GM23248 (cell line): Measurements from ENCODE around the gene DUSP9. TPM values are rescaled to one million over a fixed set of nuclear protein-coding genes. Genes with fewer than 3 reads are reported as not detected.
"Not testable (repeated sequence)": the region's sequence is repeated elsewhere in the genome, so short reads cannot be mapped to it uniquely, and the experiment has no call there.

Experiments used
- DNase-seq: peaks from one replicate; pipeline ENCODE4 v3.0.0-alpha.2; 2015
- H2AFZ ChIP-seq: fragments of 200-600 bp; sonication (generic); 2 replicates; pipeline ENCODE4 v1.6.1; 2016; ENCODE audit warnings: antibody characterized with exemption
- H3F3A ChIP-seq: fragments of 200-600 bp; sonication (generic); 2 replicates; pipeline ENCODE4 v1.6.1; 2016; ENCODE audit warnings: mild to moderate bottlenecking, antibody characterized with exemption, mixed run types; ENCODE audit not compliant: insufficient read depth
- H3K27ac ChIP-seq: fragments of 200-600 bp; sonication (generic); 2 replicates; pipeline ENCODE4 v1.5.1; 2016; ENCODE audit warnings: mild to moderate bottlenecking
- H3K27me3 ChIP-seq: fragments of 200-600 bp; sonication (generic); replicated peaks from 2 replicates; pipeline ENCODE4 v1.6.1; 2016; ENCODE audit warnings: mild to moderate bottlenecking; ENCODE audit not compliant: insufficient read depth
- H3K36me3 ChIP-seq: fragments of 200-600 bp; sonication (generic); 2 replicates; pipeline ENCODE4 v1.6.1; 2016; ENCODE audit warnings: low read depth, mild to moderate bottlenecking
- H3K4me1 ChIP-seq: fragments of 200-600 bp; sonication (generic); 2 replicates; pipeline ENCODE4 v1.6.1; 2016; ENCODE audit warnings: mild to moderate bottlenecking; ENCODE audit not compliant: insufficient read depth
- H3K4me2 ChIP-seq: fragments of 200-600 bp; sonication (generic); one replicate; pipeline ENCODE4 v1.6.1; 2016; ENCODE audit warnings: mild to moderate bottlenecking; ENCODE audit not compliant: unreplicated experiment
- H3K4me3 ChIP-seq: fragments of 200-600 bp; sonication (generic); 2 replicates; pipeline ENCODE4 v1.5.1; 2016; ENCODE audit warnings: mild to moderate bottlenecking
- H3K79me2 ChIP-seq: fragments of 200-600 bp; sonication (generic); 2 replicates; pipeline ENCODE4 v1.6.1; 2016; ENCODE audit warnings: mild to moderate bottlenecking; ENCODE audit not compliant: insufficient read depth
- H3K9ac ChIP-seq: fragments of 200-600 bp; sonication (generic); 2 replicates; pipeline ENCODE4 v1.6.1; 2016; ENCODE audit warnings: mild to moderate bottlenecking
- H3K9me2 ChIP-seq: fragments of 200-600 bp; sonication (generic); 2 replicates; pipeline ENCODE4 v1.6.1; 2016; ENCODE audit warnings: mixed run types, mild to moderate bottlenecking, moderate library complexity; ENCODE audit not compliant: insufficient read depth
- H3K9me3 ChIP-seq: fragments of 200-600 bp; sonication (generic); one replicate; pipeline ENCODE4 v1.6.1; 2017; ENCODE audit warnings: low read depth
- H4K20me1 ChIP-seq: fragments of 200-600 bp; sonication (generic); 2 replicates; pipeline ENCODE4 v1.6.0; 2016; ENCODE audit not compliant: insufficient read depth
- EZH2 ChIP-seq: fragments of 200-600 bp; sonication (generic); IDR thresholded peaks from 2 replicates; pipeline ENCODE4 v1.6.1; 2018; ENCODE audit warnings: antibody characterized with exemption, mild to moderate bottlenecking; ENCODE audit not compliant: insufficient read depth, poor library complexity, severe bottlenecking
- EZH2phosphoT487 ChIP-seq: fragments of 200-600 bp; sonication (generic); IDR thresholded peaks from 2 replicates; pipeline ENCODE4 v1.6.1; 2018; ENCODE audit warnings: antibody characterized with exemption, moderate library complexity, mild to moderate bottlenecking, low read depth; ENCODE audit not compliant: insufficient read depth
- WGBS, 2 experiments: methylation state at CpG; one replicate each; pipeline ENCODE4 v1.1.6; 2015 to 2017; ENCODE audit warnings: low lambda C conversion rate in 2 of 2, low coverage in 1 of 2; ENCODE audit errors: missing lambda C conversion rate in 2 of 2; 5-methylcytosine and 5-hydroxymethylcytosine counted together
- in situ Hi-C: fragments of 300-500 bp; cut with MboI; formaldehyde crosslinking; loops from 2 replicates; pipeline ENCODE4 v1.15.0; 2020
- polyA plus RNA-seq: library from polyadenylated mRNA; unstranded; fragments of >200 nt; fragmentation: Nextera tagmentation; extraction: Ambion mirVana; gene quantifications from 2 replicates; pipeline ENCODE4 v1.2.1, GENCODE V29; 2016
- total RNA-seq: library from RNA; depleted of rRNA; stranded (reverse); fragments of >200 nt; shearing (Covaris generic); gene quantifications from 2 replicates; pipeline ENCODE4 v1.2.3, GENCODE V29; 2014

DUSP9 gene
- total and polyA plus RNA-seq, 2 experiments from 2014 or later = not detected

- Histone ChIP-seq H3K9me3 (no peaks in the 10 kb centered on the region), H3K27ac (no peak overlapping the region), H3K9me2 (no peaks in the 10 kb centered on the region), H2AFZ (no peak overlapping the region), H4K20me1 (no peaks in the 10 kb centered on the region), H3K4me1 (no peaks in the 10 kb centered on the region), H3K79me2 (peaks cover 25% of the 10 kb centered on the region), H3K27me3 (no peaks in the 10 kb centered on the region), H3K9ac (no peak overlapping the region), H3F3A (no peaks in the 10 kb centered on the region), H3K4me2 (no peak overlapping the region), H3K36me3 (no peaks in the 10 kb centered on the region), H3K4me3 (no peak overlapping the region)
- no peak for DNase-seq
- in situ Hi-C loops = no loop called here
- TF ChIP-seq EZH2 (no peak), EZH2phosphoT487 (no peak)
- WGBS, 2 experiments = 85 to 86% methylated on average over 5 to 6 of the region's 7 CpGs
Observed at GRCh38 chrX:153600921-153601320, 46.1 kb upstream of the DUSP9 start.

- Histone ChIP-seq H3K27ac (no peak overlapping the region), H3K4me1 (no peaks in the 10 kb centered on the region), H3K4me2 (no peak overlapping the region), H3F3A (no peaks in the 10 kb centered on the region), H3K36me3 (no peaks in the 10 kb centered on the region), H4K20me1 (no peaks in the 10 kb centered on the region), H2AFZ (no peak overlapping the region), H3K9ac (no peak overlapping the region), H3K4me3 (no peak overlapping the region), H3K9me3 (no peaks in the 10 kb centered on the region), H3K79me2 (peaks cover 18% of the 10 kb centered on the region), H3K27me3 (no peaks in the 10 kb centered on the region), H3K9me2 (no peaks in the 10 kb centered on the region)
- in situ Hi-C loops = no loop called here
- WGBS, 2 experiments = 92 to 95% methylated on average over 9 to 12 of the region's 12 CpGs
- TF ChIP-seq EZH2phosphoT487 (no peak), EZH2 (no peak)
- DNase-seq = no peak
Observed at GRCh38 chrX:153601511-153602110, 45.4 kb upstream of the DUSP9 start.

GRCh38 chrX:153602601-153603000, 44.4 kb upstream of the DUSP9 start:
- Histone ChIP-seq H3K4me2 (no peak overlapping the region), H4K20me1 (no peaks in the 10 kb centered on the region), H3K27me3 (no peaks in the 10 kb centered on the region), H2AFZ (no peak overlapping the region), H3F3A (no peaks in the 10 kb centered on the region), H3K9me2 (no peaks in the 10 kb centered on the region), H3K4me3 (no peak overlapping the region), H3K27ac (no peak overlapping the region), H3K79me2 (peaks cover 8% of the 10 kb centered on the region), H3K9ac (no peak overlapping the region), H3K36me3 (no peaks in the 10 kb centered on the region), H3K9me3 (no peaks in the 10 kb centered on the region), H3K4me1 (no peaks in the 10 kb centered on the region)
- DNase-seq = no peak
- TF ChIP-seq EZH2phosphoT487 = no peak
- no peak for TF ChIP-seq EZH2
- in situ Hi-C loops = no loop called here
- 64 to 75% methylated on average over 3 of the region's 3 CpGs for WGBS, 2 experiments

GRCh38 chrX:153603131-153603656, 43.8 kb upstream of the DUSP9 start:
- Histone ChIP-seq H3K4me1 (no peaks in the 10 kb centered on the region), H3K79me2 (peaks cover 2% of the 10 kb centered on the region), H3K9me2 (no peaks in the 10 kb centered on the region), H3K9me3 (no peaks in the 10 kb centered on the region), H3K4me3 (no peak overlapping the region), H2AFZ (no peak overlapping the region), H3K36me3 (no peaks in the 10 kb centered on the region), H3K27me3 (no peaks in the 10 kb centered on the region), H4K20me1 (no peaks in the 10 kb centered on the region), H3F3A (no peaks in the 10 kb centered on the region), H3K4me2 (no peak overlapping the region), H3K9ac (no peak overlapping the region), H3K27ac (no peak overlapping the region)
- WGBS, 2 experiments = 67 to 83% methylated on average over 4 to 8 of the region's 17 CpGs
- no peak for DNase-seq
- in situ Hi-C loops = no loop called here
- TF ChIP-seq EZH2 (no peak), EZH2phosphoT487 (no peak)

GRCh38 chrX:153604666-153605380, 42.2 kb upstream of the DUSP9 start:
- H3F3A ChIP-seq, DNase-seq, in situ Hi-C loops, H3K27ac ChIP-seq, H3K9me3 ChIP-seq, H3K36me3 ChIP-seq, H3K4me2 ChIP-seq, H3K4me1 ChIP-seq, H3K9ac ChIP-seq, H2AFZ ChIP-seq, H3K4me3 ChIP-seq, H3K79me2 ChIP-seq, H4K20me1 ChIP-seq, H3K9me2 ChIP-seq, H3K27me3 ChIP-seq: not testable (repeated sequence)
- 71 to 73% methylated on average over 12 to 17 of the region's 18 CpGs for WGBS, 2 experiments
